Measurements from ENCODE around the gene FOS. TPM values are rescaled to one million over a fixed set of nuclear protein-coding genes. Genes with fewer than 3 reads are reported as not detected.

The FOS gene
- total RNA-seq, 2 experiments from 2014 or later, result 1,565 to 1,685 TPM

DNA sequence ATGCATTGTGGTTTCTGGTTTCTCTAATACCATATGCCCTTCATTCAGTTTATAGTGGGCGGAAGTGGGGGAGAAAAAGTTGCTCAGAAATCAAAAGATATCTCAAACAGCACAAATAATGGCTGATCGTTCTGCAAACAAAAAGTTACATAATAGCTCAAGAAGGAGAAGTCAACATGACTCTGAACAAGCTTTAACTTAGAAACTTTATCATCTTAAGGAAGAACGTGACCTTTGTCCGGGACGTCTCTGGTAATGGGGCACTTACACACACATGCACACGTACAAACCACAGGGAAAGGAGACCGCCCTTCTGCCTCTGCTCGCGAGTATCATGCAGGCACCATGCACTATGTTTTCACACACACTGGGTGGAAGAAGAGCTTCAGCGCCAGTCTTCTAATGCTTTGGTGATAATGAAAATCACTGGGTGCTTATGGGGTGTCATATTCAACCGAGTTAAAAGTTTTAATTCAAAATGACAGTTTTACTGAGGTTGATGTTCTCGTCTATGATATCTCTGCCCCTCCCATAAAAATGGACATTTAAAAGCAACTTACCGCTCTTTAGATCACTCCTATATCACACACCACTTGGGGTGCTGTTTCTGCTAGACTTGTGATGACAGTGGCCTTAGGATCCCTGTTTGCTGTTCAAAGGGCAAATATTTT is 4.7 kb downstream of the FOS start:
- H3K27me3 Mint-ChIP-seq, result peaks cover 49% of the 10 kb centered on the region
- POLR2A ChIA-PET, result interaction anchor here (0.8 to 1.5 kb wide), 2 partner anchors 11 to 13 kb away, joined by 4 to 5 read pairs; no protein-coding TSS in a partner anchor

DNA sequence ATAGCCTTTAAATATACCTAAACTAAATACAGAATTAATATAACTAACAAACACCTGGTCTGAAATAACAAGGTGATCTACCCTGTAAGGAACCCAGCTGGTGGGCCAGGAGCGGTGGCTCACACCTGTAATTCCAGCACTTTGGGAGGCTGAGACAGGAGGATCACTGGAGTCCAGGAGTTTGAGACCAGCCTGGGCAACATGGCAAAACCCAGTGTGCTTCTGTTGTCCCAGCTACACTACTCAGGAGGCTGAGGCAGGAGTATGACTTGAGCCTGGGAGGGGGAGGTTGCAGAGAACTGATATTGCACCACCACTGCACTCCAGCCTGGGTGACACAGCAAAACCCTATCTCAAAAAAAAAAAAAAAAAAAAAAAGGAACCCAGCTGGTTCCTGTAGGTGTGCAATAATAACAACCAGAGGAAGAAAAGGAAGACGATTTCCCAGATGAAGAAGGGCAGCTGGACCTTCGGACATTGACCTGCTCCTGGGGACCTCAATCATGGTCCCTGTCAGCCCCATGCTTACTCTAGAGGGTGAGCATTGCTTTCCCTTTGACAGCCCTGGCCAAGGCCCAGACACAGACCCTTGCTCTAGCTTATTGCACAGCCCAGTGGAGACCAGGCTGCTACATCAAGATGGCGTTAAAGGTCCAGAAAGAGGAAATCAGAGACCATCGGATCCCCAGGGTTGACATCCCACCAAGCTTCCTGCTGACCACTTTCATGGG is 5.4 kb downstream of the FOS start:
- DNase-seq (peak in 2 of 14 experiments; percentile 71 to 83), ATAC-seq (ENCODE audit: poor library complexity) (peak; percentile 9)
- no peak overlapping the region for H3K4me3 Mint-ChIP-seq
- peak overlapping the region; percentile 92 for H3K27ac Mint-ChIP-seq
- H3K4me1 Mint-ChIP-seq (ENCODE audit: low read depth), result peaks cover 14% of the 10 kb centered on the region
- H3K36me3 ChIP-seq (ENCODE audit: insufficient read depth, low read length), result peaks cover 24% of the 10 kb centered on the region
- peaks cover 0 to 4% of the 10 kb centered on the region in 2 experiments for H3K27me3 ChIP-seq (ENCODE audit: control insufficient read depth in 1 of 2, insufficient read depth in 2 of 2, low read length in 2 of 2)
- no peak for TF ChIP-seq CTCF (IDR thresholded peaks at IDR 0.05)
- no peak overlapping the region for H3K4me3 ChIP-seq (ENCODE audit: low read length)
- H3K27me3 Mint-ChIP-seq, result peaks cover 42% of the 10 kb centered on the region
- peaks cover 0 to 9% of the 10 kb centered on the region in 2 experiments for H3K9me3 ChIP-seq (ENCODE audit: control insufficient read depth in 1 of 2, insufficient read depth in 1 of 2, low read length in 2 of 2)
- peaks cover 28% of the 10 kb centered on the region for H3K4me1 ChIP-seq (ENCODE audit: insufficient read depth, low read length)
- ChIA-PET POLR2A (interaction anchor here (0.8 to 1.5 kb wide), 3 partner anchors 10 to 12 kb away, joined by 3 to 5 read pairs (median 4); no protein-coding TSS in a partner anchor), CTCF (interaction anchor here (0.6 to 5.6 kb wide), 12 partner anchors 11 to 220 kb away, joined by 3 to 38 read pairs (median 3); partner anchors contain the start of gene ACYP1)
- H3K27ac ChIP-seq (ENCODE audit: low read depth in 1 of 2, low read length in 2 of 2), result no peak overlapping the region
- peaks cover 38% of the 10 kb centered on the region for H3K36me3 Mint-ChIP-seq (ENCODE audit: low read depth)
- no peaks in the 10 kb centered on the region for H3K9me3 Mint-ChIP-seq
- intact Hi-C loops (cut with DNase I, micrococcal nuclease), result loop anchor here in 1 of 2 experiments (1.0 kb wide), 1 partner anchor 54 kb away; no protein-coding TSS in a partner anchor

More for the DNA sequence above, 4.7 kb downstream of the FOS start:
- H3K36me3 Mint-ChIP-seq (ENCODE audit: low read depth), result peaks cover 45% of the 10 kb centered on the region
- DNase-seq, result peak in 5 of 14 experiments; percentile 24 to 84 (median 43)
- CTCF ChIA-PET, result interaction anchor here (0.7 to 5.6 kb wide), 9 partner anchors 12 to 219 kb away, joined by 3 to 38 read pairs (median 4); partner anchors contain the start of gene ACYP1
- intact Hi-C loops (cut with DNase I, micrococcal nuclease), result loop anchor here in 1 of 2 experiments (1.0 kb wide), 1 partner anchor 53 kb away; no protein-coding TSS in a partner anchor
- no peak overlapping the region for H3K27ac ChIP-seq (ENCODE audit: low read depth in 1 of 2, low read length in 2 of 2)
- peaks cover 0 to 13% of the 10 kb centered on the region in 2 experiments for H3K9me3 ChIP-seq (ENCODE audit: control insufficient read depth in 1 of 2, insufficient read depth in 1 of 2, low read length in 2 of 2)
- H3K36me3 ChIP-seq (ENCODE audit: insufficient read depth, low read length), result peaks cover 24% of the 10 kb centered on the region
- no peak for ATAC-seq (ENCODE audit: poor library complexity)
- H3K27me3 ChIP-seq (ENCODE audit: control insufficient read depth in 1 of 2, insufficient read depth in 2 of 2, low read length in 2 of 2), result peaks cover 0 to 4% of the 10 kb centered on the region in 2 experiments
- H3K4me1 ChIP-seq (ENCODE audit: insufficient read depth, low read length), result peaks cover 31% of the 10 kb centered on the region
- peaks cover 20% of the 10 kb centered on the region for H3K4me1 Mint-ChIP-seq (ENCODE audit: low read depth)
- peak overlapping the region; percentile 67 for H3K4me3 Mint-ChIP-seq
- TF ChIP-seq CTCF (IDR thresholded peaks at IDR 0.05), result no peak
- H3K9me3 Mint-ChIP-seq, result no peaks in the 10 kb centered on the region
- peak overlapping the region; percentile 92 for H3K27ac Mint-ChIP-seq
- no peak overlapping the region for H3K4me3 ChIP-seq (ENCODE audit: low read length)

- ChIA-PET CTCF (interaction anchor here (1.0 to 5.6 kb wide), 3 partner anchors 10 to 53 kb away, joined by 3 to 38 read pairs (median 3); no protein-coding TSS in a partner anchor), POLR2A (no interaction called here)
- DNase-seq, result no peak
- no peak overlapping the region for H3K27ac ChIP-seq (ENCODE audit: low read depth in 1 of 2, low read length in 2 of 2)
- Mint-ChIP-seq H3K9me3 (no peaks in the 10 kb centered on the region), H3K4me3 (no peak overlapping the region), H3K27ac (no peak overlapping the region), H3K4me1 (ENCODE audit: low read depth) (peaks cover 8% of the 10 kb centered on the region), H3K36me3 (ENCODE audit: low read depth) (peaks cover 25% of the 10 kb centered on the region), H3K27me3 (peaks cover 33% of the 10 kb centered on the region)
- H3K4me3 ChIP-seq (ENCODE audit: low read length), result no peak overlapping the region
- ATAC-seq (ENCODE audit: poor library complexity), result no peak
- TF ChIP-seq CTCF (IDR thresholded peaks at IDR 0.05), result no peak
- no peaks in the 10 kb centered on the region for H3K27me3 ChIP-seq (ENCODE audit: control insufficient read depth in 1 of 2, insufficient read depth in 2 of 2, low read length in 2 of 2)
- intact Hi-C loops (cut with DNase I, micrococcal nuclease), result no loop called here
- peaks cover 12% of the 10 kb centered on the region for H3K36me3 ChIP-seq (ENCODE audit: insufficient read depth, low read length)
- H3K4me1 ChIP-seq (ENCODE audit: insufficient read depth, low read length), result peaks cover 14% of the 10 kb centered on the region
- peaks cover 0 to 7% of the 10 kb centered on the region in 2 experiments for H3K9me3 ChIP-seq (ENCODE audit: control insufficient read depth in 1 of 2, insufficient read depth in 1 of 2, low read length in 2 of 2)
Measured at GRCh38 chr14:75285331-75285730, 6.7 kb downstream of the FOS start.

Data from CD4-positive, alpha-beta T cell (primary cell).